Measurements from ENCODE around the gene COQ4.

DNA sequence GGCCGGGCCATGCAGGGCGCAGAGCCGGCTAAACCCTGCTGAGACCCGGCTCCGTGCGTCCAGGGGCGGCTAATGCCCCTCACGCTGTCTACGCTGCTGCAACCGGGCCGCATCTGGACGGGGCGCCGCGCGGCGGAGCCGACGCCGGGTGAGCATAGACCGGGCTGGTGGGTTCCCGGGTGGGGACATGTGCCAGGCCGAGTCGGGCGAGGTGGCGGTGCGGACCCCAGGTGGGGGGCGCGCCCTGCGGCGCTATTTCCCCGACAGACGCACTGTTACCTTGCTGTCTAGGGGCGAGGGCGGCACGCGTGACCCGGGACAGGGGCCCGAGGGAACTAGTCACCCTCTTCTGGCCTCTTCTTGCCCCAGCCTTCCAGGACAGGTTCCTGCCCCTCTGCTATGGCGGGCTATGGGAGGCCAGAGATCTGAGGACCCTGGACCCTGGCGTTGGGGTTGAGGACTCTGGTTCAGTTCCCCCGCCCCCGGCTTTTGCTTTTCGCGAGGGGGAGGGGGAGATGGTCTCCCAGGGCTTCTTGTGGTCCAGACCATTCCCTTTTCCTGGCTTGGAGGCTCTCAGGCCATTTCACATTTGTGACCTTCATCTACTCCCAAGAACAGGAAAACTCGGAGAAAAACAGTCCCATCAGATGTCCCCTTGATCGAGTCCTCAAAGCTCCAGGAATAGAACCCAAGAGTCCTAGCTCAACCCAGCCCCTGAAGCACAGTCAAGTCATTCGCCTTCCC, 18.2 kb downstream of the COQ4 start:
- TF ChIP-seq ATF1 (CRISPR knock-in tag; IDR thresholded peaks at IDR 0.05) (no peak), NR3C1 (CRISPR knock-in tag; conservative IDR thresholded peaks at IDR 0.05; ENCODE audit: low read depth) (no peak), GABPB1 (CRISPR knock-in tag; IDR thresholded peaks at IDR 0.05) (no peak), MYBL2 (CRISPR knock-in tag; IDR thresholded peaks at IDR 0.05) (no peak), JUN (CRISPR knock-in tag; IDR thresholded peaks at IDR 0.05) (no peak), CREB1 (CRISPR knock-in tag; IDR thresholded peaks at IDR 0.05) (no peak), KAT7 (CRISPR knock-in tag; IDR thresholded peaks at IDR 0.05; ENCODE audit: borderline replicate concordance) (no peak), GTF2I (CRISPR knock-in tag; conservative IDR thresholded peaks at IDR 0.05) (no peak)
- TF ChIP-seq, protein P1, sequence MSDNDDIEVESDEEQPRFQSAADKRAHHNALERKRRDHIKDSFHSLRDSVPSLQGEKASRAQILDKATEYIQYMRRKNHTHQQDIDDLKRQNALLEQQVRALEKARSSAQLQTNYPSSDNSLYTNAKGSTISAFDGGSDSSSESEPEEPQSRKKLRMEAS (CRISPR knock-in tag; IDR thresholded peaks at IDR 0.05): 0 out of 2 replicates have a peak, but pooled peaks have one; percentile 42
- TF ChIP-seq, protein P2, sequence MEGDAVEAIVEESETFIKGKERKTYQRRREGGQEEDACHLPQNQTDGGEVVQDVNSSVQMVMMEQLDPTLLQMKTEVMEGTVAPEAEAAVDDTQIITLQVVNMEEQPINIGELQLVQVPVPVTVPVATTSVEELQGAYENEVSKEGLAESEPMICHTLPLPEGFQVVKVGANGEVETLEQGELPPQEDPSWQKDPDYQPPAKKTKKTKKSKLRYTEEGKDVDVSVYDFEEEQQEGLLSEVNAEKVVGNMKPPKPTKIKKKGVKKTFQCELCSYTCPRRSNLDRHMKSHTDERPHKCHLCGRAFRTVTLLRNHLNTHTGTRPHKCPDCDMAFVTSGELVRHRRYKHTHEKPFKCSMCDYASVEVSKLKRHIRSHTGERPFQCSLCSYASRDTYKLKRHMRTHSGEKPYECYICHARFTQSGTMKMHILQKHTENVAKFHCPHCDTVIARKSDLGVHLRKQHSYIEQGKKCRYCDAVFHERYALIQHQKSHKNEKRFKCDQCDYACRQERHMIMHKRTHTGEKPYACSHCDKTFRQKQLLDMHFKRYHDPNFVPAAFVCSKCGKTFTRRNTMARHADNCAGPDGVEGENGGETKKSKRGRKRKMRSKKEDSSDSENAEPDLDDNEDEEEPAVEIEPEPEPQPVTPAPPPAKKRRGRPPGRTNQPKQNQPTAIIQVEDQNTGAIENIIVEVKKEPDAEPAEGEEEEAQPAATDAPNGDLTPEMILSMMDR (IDR thresholded peaks at IDR 0.05): no peak
- TF ChIP-seq, protein P3, sequence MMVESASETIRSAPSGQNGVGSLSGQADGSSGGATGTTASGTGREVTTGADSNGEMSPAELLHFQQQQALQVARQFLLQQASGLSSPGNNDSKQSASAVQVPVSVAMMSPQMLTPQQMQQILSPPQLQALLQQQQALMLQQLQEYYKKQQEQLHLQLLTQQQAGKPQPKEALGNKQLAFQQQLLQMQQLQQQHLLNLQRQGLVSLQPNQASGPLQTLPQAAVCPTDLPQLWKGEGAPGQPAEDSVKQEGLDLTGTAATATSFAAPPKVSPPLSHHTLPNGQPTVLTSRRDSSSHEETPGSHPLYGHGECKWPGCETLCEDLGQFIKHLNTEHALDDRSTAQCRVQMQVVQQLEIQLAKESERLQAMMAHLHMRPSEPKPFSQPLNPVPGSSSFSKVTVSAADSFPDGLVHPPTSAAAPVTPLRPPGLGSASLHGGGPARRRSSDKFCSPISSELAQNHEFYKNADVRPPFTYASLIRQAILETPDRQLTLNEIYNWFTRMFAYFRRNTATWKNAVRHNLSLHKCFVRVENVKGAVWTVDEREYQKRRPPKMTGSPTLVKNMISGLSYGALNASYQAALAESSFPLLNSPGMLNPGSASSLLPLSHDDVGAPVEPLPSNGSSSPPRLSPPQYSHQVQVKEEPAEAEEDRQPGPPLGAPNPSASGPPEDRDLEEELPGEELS (CRISPR knock-in tag; IDR thresholded peaks at IDR 0.05): no peak
- TF ChIP-seq, protein P4, sequence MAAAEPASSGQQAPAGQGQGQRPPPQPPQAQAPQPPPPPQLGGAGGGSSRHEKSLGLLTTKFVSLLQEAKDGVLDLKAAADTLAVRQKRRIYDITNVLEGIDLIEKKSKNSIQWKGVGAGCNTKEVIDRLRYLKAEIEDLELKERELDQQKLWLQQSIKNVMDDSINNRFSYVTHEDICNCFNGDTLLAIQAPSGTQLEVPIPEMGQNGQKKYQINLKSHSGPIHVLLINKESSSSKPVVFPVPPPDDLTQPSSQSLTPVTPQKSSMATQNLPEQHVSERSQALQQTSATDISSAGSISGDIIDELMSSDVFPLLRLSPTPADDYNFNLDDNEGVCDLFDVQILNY (CRISPR knock-in tag; IDR thresholded peaks at IDR 0.05): no peak
- TF ChIP-seq, protein P5, sequence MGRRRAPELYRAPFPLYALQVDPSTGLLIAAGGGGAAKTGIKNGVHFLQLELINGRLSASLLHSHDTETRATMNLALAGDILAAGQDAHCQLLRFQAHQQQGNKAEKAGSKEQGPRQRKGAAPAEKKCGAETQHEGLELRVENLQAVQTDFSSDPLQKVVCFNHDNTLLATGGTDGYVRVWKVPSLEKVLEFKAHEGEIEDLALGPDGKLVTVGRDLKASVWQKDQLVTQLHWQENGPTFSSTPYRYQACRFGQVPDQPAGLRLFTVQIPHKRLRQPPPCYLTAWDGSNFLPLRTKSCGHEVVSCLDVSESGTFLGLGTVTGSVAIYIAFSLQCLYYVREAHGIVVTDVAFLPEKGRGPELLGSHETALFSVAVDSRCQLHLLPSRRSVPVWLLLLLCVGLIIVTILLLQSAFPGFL (CRISPR knock-in tag; IDR thresholded peaks at IDR 0.05; ENCODE audit: borderline replicate concordance): no peak
